HUES6 (cell line): ENCODE data around the gene IFI6.
"Not testable (repeated sequence)": the region's sequence is repeated elsewhere in the genome, so short reads cannot be mapped to it uniquely, and the experiment has no call there.

ENCODE experiments used
- H3K27ac ChIP-seq: 2 replicates; pipeline ENCODE4 v1.7.0; 2013; ENCODE audit warnings: low read depth, mild to moderate bottlenecking, low read length, inconsistent platforms
- H3K27me3 ChIP-seq: 2 replicates; pipeline ENCODE4 v1.6.1; 2013; ENCODE audit warnings: low read length; ENCODE audit not compliant: control insufficient read depth, insufficient read depth
- H3K36me3 ChIP-seq: 2 replicates; pipeline ENCODE4 v1.6.1; 2013; ENCODE audit warnings: low read length; ENCODE audit not compliant: control insufficient read depth, insufficient read depth
- H3K4me1 ChIP-seq: 2 replicates; pipeline ENCODE4 v1.6.1; 2013; ENCODE audit warnings: low read length; ENCODE audit not compliant: control insufficient read depth, insufficient read depth
- H3K4me3 ChIP-seq: 2 replicates; pipeline ENCODE4 v1.5.1; 2013; ENCODE audit warnings: low read depth, low read length
- H3K9ac ChIP-seq: one replicate; pipeline ENCODE4 v1.6.1; 2013; ENCODE audit warnings: mild to moderate bottlenecking, low read length
- H3K9me3 ChIP-seq: 2 replicates; pipeline ENCODE4 v1.6.1; 2013; ENCODE audit warnings: low read depth, low read length; ENCODE audit not compliant: control insufficient read depth, insufficient read depth

IFI6 gene

DNA sequence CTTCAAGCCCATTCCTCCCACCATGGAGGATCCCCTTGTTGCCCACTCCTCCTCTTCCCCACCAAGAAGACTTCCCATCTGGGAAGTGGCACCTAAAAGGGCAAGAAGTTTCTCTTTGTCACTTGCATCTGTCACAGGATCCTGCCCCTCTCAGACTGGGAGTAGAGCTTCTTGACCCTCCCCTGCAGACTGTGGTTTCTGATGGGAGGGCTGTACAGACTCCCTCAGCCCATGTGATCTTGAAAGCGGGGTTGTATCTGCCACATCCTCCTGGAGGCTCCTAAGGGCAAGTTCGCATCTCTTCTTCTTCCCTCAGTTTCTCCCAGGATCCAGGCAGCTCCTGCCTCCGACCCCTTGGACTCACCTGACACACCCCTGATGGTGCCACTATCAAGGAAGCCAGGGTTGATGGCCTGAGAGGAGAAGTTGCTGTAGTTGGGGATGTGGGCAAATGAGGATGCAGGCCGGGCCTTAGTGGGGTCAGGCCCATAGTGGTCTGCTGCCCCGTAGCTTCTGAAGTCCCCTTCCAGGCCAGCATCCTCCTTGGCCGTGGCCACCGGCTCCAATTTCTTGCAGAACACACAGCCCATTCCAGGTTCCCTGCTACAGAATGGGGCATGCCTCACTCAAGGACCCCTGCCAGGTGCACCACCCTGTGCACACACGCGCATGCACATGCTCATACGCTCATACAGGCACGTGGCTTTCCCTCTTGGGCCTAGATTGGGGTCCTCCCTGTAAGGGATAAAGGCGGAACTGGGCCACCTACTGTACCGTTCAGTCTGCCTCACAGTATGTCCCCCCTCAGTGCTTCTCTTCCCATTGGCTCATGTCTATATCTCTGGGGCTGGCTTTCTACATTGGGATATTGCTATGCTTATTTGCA is 48.4 kb downstream of the IFI6 start:
- Histone ChIP-seq H3K36me3 (no peaks in the 10 kb centered on the region), H3K4me1 (peaks cover 21% of the 10 kb centered on the region), H3K27me3 (no peaks in the 10 kb centered on the region), H3K9me3 (no peaks in the 10 kb centered on the region), H3K4me3 (no peak overlapping the region), H3K27ac (no peak overlapping the region), H3K9ac (no peak overlapping the region)

DNA sequence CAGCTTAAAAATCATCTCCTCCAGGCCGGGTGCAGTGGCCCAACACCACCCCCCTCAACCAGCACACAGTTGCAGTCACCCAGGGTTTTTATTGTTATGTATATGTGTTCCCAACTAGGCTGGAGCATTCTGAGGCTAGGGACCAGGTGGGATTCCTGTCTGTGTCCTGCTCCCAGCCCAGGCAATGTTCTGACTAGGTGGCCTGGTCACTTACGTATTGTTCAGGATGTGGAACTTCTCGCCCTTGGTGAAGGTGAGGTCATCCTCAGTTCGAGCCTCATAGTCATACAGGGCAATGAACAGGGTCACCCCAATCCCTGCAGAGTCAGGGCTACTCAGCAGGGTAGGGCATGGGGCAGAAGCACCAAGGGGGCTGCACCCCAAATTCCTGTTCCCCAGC is 49.2 kb downstream of the IFI6 start:
- Histone ChIP-seq H3K9ac (no peak overlapping the region), H3K9me3 (no peaks in the 10 kb centered on the region), H3K4me3 (no peak overlapping the region), H3K36me3 (no peaks in the 10 kb centered on the region), H3K27me3 (no peaks in the 10 kb centered on the region), H3K27ac (no peak overlapping the region), H3K4me1 (peaks cover 19% of the 10 kb centered on the region)

DNA sequence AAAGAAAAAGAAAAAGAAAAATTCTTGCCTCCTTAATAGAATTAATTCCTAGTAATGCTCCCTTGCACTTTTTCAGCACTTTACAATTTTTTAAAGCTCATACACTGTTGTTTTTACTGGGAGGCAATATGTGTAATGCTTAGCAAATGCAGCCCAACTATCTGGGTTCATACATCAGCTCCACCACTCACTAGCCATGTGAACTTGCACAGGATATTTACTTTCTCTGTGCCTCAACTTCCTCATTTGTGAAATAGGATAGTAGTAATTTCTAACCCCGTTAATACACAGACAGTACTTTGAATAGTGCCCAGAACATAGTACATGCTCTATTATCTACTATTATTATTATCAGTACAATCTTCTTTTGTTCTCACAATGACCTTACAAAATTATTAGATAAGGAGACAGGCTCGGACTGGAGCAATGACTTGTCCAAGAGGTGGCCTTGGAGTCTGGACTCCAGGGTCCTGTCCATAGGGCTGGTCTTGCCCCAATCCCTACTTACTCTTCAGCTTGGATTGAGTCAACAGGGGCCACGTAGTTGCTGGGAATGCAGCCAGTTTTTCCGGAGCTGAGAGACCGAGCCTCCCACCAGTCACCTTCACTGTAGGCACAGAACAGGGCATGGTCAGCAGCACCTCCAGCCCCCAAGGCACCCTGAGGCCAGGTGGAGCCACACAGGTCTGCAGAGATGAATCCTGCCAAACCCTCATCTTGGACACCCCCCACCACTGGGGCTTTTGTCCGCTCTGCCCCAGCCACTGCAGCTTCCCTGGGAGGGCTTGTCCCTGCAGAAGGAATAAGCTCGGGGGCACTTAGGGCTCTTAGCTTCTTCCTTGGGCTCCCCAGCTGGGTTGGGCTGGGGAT is 50.7 kb downstream of the IFI6 start:
- peaks cover 23% of the 10 kb centered on the region for H3K4me1 ChIP-seq
- no peaks in the 10 kb centered on the region for H3K9me3 ChIP-seq
- no peak overlapping the region for H3K27ac ChIP-seq
- peaks cover 2% of the 10 kb centered on the region; the same call in 1 of the 2 replicates for H3K27me3 ChIP-seq
- no peak overlapping the region for H3K9ac ChIP-seq
- H3K36me3 ChIP-seq = no peaks in the 10 kb centered on the region
- no peak overlapping the region for H3K4me3 ChIP-seq

DNA sequence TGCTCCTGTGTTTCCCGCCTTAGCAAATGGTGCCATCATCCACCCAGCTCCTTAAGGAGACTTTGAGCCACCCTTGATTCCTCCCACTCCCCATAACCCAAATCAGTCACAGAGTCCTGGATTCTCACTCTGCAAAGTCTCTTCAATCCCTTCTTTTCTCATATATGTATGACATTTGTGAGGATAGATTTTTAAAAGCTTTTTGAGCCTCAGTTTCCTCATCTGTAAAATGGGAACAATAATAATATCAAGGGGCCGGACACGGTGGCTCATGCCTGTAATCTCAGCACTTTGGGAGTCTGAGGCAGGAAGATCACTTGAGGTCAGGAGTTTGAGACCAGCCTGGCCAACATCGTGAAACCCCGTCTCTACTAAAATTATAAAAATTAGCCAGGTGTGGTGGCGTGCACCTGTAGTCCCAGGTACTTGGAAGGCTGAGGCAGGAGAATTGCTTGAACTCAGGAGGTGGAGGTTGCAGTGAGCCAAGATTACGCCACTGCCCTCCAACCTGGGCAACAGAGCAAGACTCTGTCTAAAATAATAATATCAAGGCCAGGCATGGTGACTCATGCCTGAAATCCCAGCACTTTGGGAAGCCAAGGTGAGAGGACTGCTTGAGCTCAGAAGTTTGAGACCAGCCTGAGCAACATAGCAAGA is 52.1 kb downstream of the IFI6 start:
- H3K27ac ChIP-seq, H3K9me3 ChIP-seq, H3K4me3 ChIP-seq, H3K36me3 ChIP-seq, H3K9ac ChIP-seq: not testable (repeated sequence)
- Histone ChIP-seq H3K4me1 (peaks cover 19% of the 10 kb centered on the region), H3K27me3 (peaks cover 15% of the 10 kb centered on the region; the same call in 1 of the 2 replicates)

DNA sequence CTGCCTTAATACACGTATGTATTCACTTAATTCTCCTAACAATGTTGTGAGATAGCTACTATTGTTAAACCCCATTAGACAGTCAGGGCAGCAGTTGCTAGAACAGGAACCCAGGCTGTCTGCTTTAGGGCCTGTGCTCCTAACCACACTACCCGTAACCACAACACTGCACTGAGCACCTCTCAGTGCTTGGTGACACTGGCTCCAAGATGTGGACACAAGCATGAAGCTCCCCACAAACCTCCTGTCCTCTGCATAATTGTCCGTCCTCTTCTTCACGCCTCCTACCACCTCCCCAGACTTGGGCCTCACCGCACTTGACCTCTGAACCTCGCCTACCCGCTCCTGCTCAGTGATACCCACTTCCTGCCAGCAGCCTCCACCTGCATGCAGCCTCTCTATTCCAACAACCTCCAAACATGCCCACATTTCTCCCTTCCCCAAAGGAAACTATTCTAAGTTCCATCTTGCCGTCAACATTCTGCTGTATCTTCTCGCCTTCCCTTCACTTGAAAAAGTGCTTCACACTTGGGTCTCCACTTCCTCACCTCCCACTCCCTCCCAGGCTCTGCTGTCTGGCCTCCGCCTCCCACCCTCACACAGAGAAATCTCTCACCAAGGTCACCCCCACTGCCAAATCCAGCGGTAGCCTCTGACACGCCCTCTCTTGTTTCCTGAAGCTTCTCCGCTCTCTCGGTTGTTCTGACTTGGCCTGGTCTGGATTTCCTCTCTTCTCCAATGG is 53.5 kb downstream of the IFI6 start:
- H3K4me3 ChIP-seq = no peak overlapping the region
- peaks cover 15% of the 10 kb centered on the region; the same call in 1 of the 2 replicates for H3K27me3 ChIP-seq
- H3K4me1 ChIP-seq = peaks cover 21% of the 10 kb centered on the region
- no peak overlapping the region for H3K27ac ChIP-seq
- no peak overlapping the region for H3K9ac ChIP-seq
- no peaks in the 10 kb centered on the region for H3K9me3 ChIP-seq
- H3K36me3 ChIP-seq = no peaks in the 10 kb centered on the region

DNA sequence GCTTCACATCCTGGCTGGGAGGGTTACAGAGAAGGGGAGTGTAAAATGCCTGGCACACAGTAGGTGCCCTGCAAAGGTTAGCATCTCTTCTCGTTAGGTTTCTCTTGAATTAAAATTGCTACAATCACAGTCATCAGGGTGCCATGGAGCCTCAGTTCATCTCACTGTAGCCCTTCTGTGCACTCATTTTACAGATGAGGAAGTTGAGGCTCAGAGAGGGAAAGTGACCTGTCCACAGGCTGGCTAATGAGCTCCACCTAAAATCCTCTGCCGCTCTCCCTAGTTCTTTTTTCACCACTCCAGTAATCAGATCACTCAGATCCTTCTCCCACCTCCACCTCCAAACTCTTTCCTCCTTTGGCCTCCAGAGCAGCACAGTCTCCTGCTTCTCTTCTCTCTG is 54.6 kb downstream of the IFI6 start:
- Histone ChIP-seq H3K4me1 (peaks cover 13% of the 10 kb centered on the region), H3K9me3 (no peaks in the 10 kb centered on the region), H3K36me3 (no peaks in the 10 kb centered on the region), H3K27ac (no peak overlapping the region), H3K9ac (no peak overlapping the region), H3K27me3 (peaks cover 15% of the 10 kb centered on the region; the same call in 1 of the 2 replicates), H3K4me3 (no peak overlapping the region)

DNA sequence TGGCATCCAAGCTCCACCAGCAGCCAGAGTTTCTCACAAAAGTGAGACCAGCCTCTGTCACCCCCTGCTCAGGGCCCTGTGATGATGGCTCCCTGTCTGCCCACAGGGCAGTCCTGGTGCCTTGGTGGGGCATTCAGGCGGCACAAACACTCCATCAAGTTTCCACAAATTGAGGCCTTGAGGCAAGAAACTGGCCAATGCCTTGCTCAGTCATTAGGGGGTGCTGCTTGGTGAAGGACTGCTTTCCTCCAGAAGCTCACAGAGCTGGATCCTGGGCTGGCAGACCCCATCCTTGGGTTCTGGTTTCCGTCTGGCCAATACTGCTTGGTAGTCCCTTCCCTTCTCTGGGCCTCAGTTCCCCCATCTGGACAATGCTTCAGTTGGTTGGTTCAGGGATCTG is 55.6 kb downstream of the IFI6 start:
- no peak overlapping the region for H3K4me3 ChIP-seq
- H3K9me3 ChIP-seq = no peaks in the 10 kb centered on the region
- H3K4me1 ChIP-seq = peaks cover 10% of the 10 kb centered on the region
- no peaks in the 10 kb centered on the region for H3K36me3 ChIP-seq
- no peak overlapping the region for H3K9ac ChIP-seq
- peaks cover 15% of the 10 kb centered on the region; the same call in 1 of the 2 replicates for H3K27me3 ChIP-seq
- H3K27ac ChIP-seq = no peak overlapping the region
